Endothelial cell of umbilical vein (primary cell): ENCODE data around the gene CIB1. TPM values are rescaled to one million over a fixed set of nuclear protein-coding genes. Genes with fewer than 3 reads are reported as not detected.

Experiments
- BruUV-seq: library from RNA; stranded (reverse); fragments of 400-500 nt; replicated peaks from 2 replicates; lab custom pipeline; 2021; lab: Mats Ljungman, UMichigan
- CTCF ChIA-PET: fragments of 300-600, 350-600 bp; sonication (Branson Sonifier 250); formaldehyde crosslinking; loops from one replicate; lab custom pipeline; 2021; ENCODE audit warnings: antibody characterized with exemption, inconsistent platforms; lab: Charles Lee
- POLR2A ChIA-PET: fragments of 300-600, 350-600 bp; sonication (Branson Sonifier 250); formaldehyde crosslinking; loops from one replicate; lab custom pipeline; 2021; ENCODE audit warnings: antibody characterized with exemption, inconsistent platforms; lab: Charles Lee
- DNase-seq: peaks from one replicate; pipeline ENCODE4 v3.0.0-alpha.2; 2011; ENCODE audit warnings: low read depth, low spot score
- FAIRE-seq: peaks from 2 replicates; lab custom pipeline; 2011; peaks lifted over from hg19 to GRCh38; lab: Jason Lieb, UNC
- H2AFZ ChIP-seq: 2 replicates; pipeline ENCODE4 v1.6.0; 2012; ENCODE audit warnings: low read depth, low read length, control low read depth, inconsistent platforms
- H3K27ac ChIP-seq: 2 replicates; pipeline ENCODE4 v1.5.1; 2011; ENCODE audit warnings: low read depth, mild to moderate bottlenecking, control low read depth, low read length, moderate library complexity; ENCODE audit not compliant: insufficient read depth
- H3K27me3 ChIP-seq, 2 experiments: 2 replicates each; pipeline versions ENCODE4 v1.6.0 to v1.6.1; 2011; ENCODE audit warnings: low read length in 2 of 2, mixed read lengths in 1 of 2; ENCODE audit not compliant: control insufficient read depth in 2 of 2, insufficient read depth in 2 of 2
- H3K36me3 ChIP-seq, 2 experiments: 2 replicates in 1 of 2; 3 replicates in 1 of 2; pipeline ENCODE4 v1.5.1; 2011; ENCODE audit warnings: low read length in 2 of 2, mild to moderate bottlenecking in 1 of 2, moderate library complexity in 1 of 2; ENCODE audit not compliant: control insufficient read depth in 2 of 2, insufficient read depth in 2 of 2; ENCODE audit errors: extremely low read depth in 1 of 2
- H3K4me1 ChIP-seq: 3 replicates; pipeline ENCODE4 v1.5.1; 2011; ENCODE audit warnings: mild to moderate bottlenecking, low read length; ENCODE audit not compliant: control insufficient read depth, insufficient read depth; ENCODE audit errors: extremely low read depth
- H3K4me2 ChIP-seq: 2 replicates; pipeline ENCODE4 v1.6.1; 2011; ENCODE audit warnings: low read length, control low read depth, mixed read lengths; ENCODE audit not compliant: insufficient read depth
- H3K4me3 ChIP-seq, 3 experiments: fragments of 200-600 bp in 1 of 3; sonication (generic), shearing (Covaris generic) in 1 of 3; replicated peaks in 1 of 3; 2 replicates each; pipeline ENCODE4 v1.5.1; 2011 to 2016; ENCODE audit warnings: control low read depth in 3 of 3, low read length in 3 of 3, mild to moderate bottlenecking in 2 of 3, inconsistent platforms in 1 of 3, low read depth in 1 of 3, moderate library complexity in 1 of 3; ENCODE audit not compliant: insufficient read depth in 1 of 3
- H3K79me2 ChIP-seq: 2 replicates; pipeline ENCODE4 v1.6.0; 2012; ENCODE audit warnings: low read length, inconsistent platforms; ENCODE audit not compliant: control insufficient read depth, insufficient read depth
- H3K9ac ChIP-seq: replicated peaks from 2 replicates; pipeline ENCODE3; 2011; ENCODE audit warnings: low read length, control low read depth; ENCODE audit not compliant: insufficient read depth; ENCODE audit errors: extremely low read depth
- H3K9me1 ChIP-seq: replicated peaks from 3 replicates; pipeline ENCODE4 v1.6.0; 2011; ENCODE audit warnings: mild to moderate bottlenecking, low read length; ENCODE audit not compliant: control insufficient read depth, insufficient read depth; ENCODE audit errors: extremely low read depth
- H3K9me3 ChIP-seq: replicated peaks from 2 replicates; pipeline ENCODE4 v1.5.1; 2012; ENCODE audit warnings: low read length, inconsistent platforms; ENCODE audit not compliant: control insufficient read depth, insufficient read depth
- H4K20me1 ChIP-seq: replicated peaks from 2 replicates; pipeline ENCODE3; 2011; ENCODE audit warnings: mild to moderate bottlenecking, low read length; ENCODE audit not compliant: control insufficient read depth, insufficient read depth; ENCODE audit errors: extremely low read depth
- CTCF ChIP-seq, 2 donors: IDR thresholded peaks; 1 replicate in 1 of 2; 2 replicates in 1 of 2; pipeline ENCODE4 v1.5.1; 2011; ENCODE audit warnings: low read length in 2 of 2, mild to moderate bottlenecking in 2 of 2, moderate library complexity in 2 of 2, control low read depth in 1 of 2, inconsistent platforms in 1 of 2, low read depth in 1 of 2; ENCODE audit not compliant: insufficient read depth in 1 of 2; ENCODE audit errors: extremely low read depth in 1 of 2
- EZH2 ChIP-seq: IDR thresholded peaks from 2 replicates; pipeline ENCODE4 v1.6.1; 2012; ENCODE audit warnings: borderline replicate concordance, low read depth, mild to moderate bottlenecking, moderate library complexity, low read length, inconsistent platforms; ENCODE audit not compliant: severe bottlenecking
- FOS ChIP-seq: IDR thresholded peaks from 2 replicates; pipeline ENCODE4 v1.6.1; 2011; ENCODE audit warnings: mild to moderate bottlenecking, low read length, moderate library complexity, borderline replicate concordance; ENCODE audit not compliant: insufficient read depth
- GATA2 ChIP-seq: IDR thresholded peaks from 2 replicates; pipeline ENCODE4 v1.7.0; 2011; ENCODE audit warnings: low read depth, mild to moderate bottlenecking, moderate library complexity, mixed read lengths, low read length; ENCODE audit not compliant: insufficient read length, insufficient read depth
- JUN ChIP-seq: IDR thresholded peaks from 2 replicates; pipeline ENCODE4 v1.6.1; 2011; ENCODE audit warnings: borderline replicate concordance, low read depth; ENCODE audit not compliant: insufficient read length, insufficient read depth
- MAX ChIP-seq: IDR thresholded peaks from 2 replicates; pipeline ENCODE4 v1.6.1; 2011; ENCODE audit not compliant: insufficient read depth, insufficient read length
- MYC ChIP-seq: IDR thresholded peaks from one replicate; pipeline ENCODE4 v1.6.1; 2011; ENCODE audit warnings: mild to moderate bottlenecking, low read depth, low read length
- POLR2A ChIP-seq: IDR thresholded peaks from 2 replicates; pipeline ENCODE4 v1.6.1; 2012; ENCODE audit warnings: low read depth, mild to moderate bottlenecking, control low read depth, low read length
- POLR2AphosphoS5 ChIP-seq: IDR thresholded peaks from 2 replicates; pipeline ENCODE4 v1.6.1; 2012; ENCODE audit warnings: low read depth, mild to moderate bottlenecking, control low read depth, low read length, moderate library complexity; ENCODE audit not compliant: insufficient read depth
- dilution Hi-C: fragments of 300-500 bp; cut with MboI; formaldehyde crosslinking; loops from one replicate; pipeline ENCODE4 v1.15.0; 2019; ENCODE audit warnings: low sequenced_read_pairs; ENCODE audit not compliant: extremely low pct_ligation_motif_present
- intact Hi-C: fragments of 100-400 bp; cut with micrococcal nuclease; formaldehyde crosslinking; loops from one replicate; pipeline ENCODE4 v1.10.0; 2022
- polyA plus RNA-seq, 4 experiments: library from polyadenylated mRNA; depleted of rRNA in 3 of 4; stranded (reverse) in 3 of 4; unstranded in 1 of 4; fragments of >200 nt; gene quantifications; 2 replicates each; pipeline versions ENCODE4 v1.2.1 to v1.2.3, GENCODE V29; 2011 to 2012; ENCODE audit warnings: missing spikeins in 1 of 4
- total RNA-seq: library from RNA; stranded (reverse); gene quantifications from 2 replicates; pipeline ENCODE4 v1.2.3, GENCODE V29; 2021

The CIB1 gene
- total and polyA plus RNA-seq, 2 donors (not counting 3 experiments of a cell fraction or from before 2014, with no cell fraction given), result 58.3 to 105 TPM

- Histone ChIP-seq H3K9me1 (no peaks in the 10 kb centered on the region), H3K27ac (no peak overlapping the region), H2AFZ (no peak overlapping the region), H3K36me3 (no peaks in the 10 kb centered on the region), H3K79me2 (no peaks in the 10 kb centered on the region), H3K9me3 (no peaks in the 10 kb centered on the region), H3K4me1 (peaks cover 6% of the 10 kb centered on the region), H3K9ac (no peak overlapping the region), H3K27me3 (no peaks in the 10 kb centered on the region), H3K4me3 (no peak overlapping the region), H4K20me1 (no peaks in the 10 kb centered on the region), H3K4me2 (no peak overlapping the region)
- no TSS peak for BruUV-seq
- no peak for DNase-seq
- FAIRE-seq, result no peak
- CTCF ChIA-PET, result interaction anchor here (0.6 to 7.5 kb wide), 4 partner anchors 12 to 16 kb away, joined by 3 to 34 read pairs (median 3); no protein-coding TSS in a partner anchor
- intact Hi-C loops, result no loop called here
- POLR2A ChIA-PET, result no interaction called here
- TF ChIP-seq FOS (no peak), POLR2A (no peak), MAX (no peak), POLR2AphosphoS5 (no peak), MYC (no peak), CTCF (IDR thresholded peaks at IDR 0.05; ENCODE audit: extremely low read depth in 1 of 2, insufficient read depth in 1 of 2, low read depth in 1 of 2, low read length in 2 of 2) (no peak), GATA2 (no peak), EZH2 (no peak), JUN (no peak)
- dilution Hi-C loops, result no loop called here
These were observed 30.3 kb downstream of the CIB1 start for GRCh38 chr15:90203473-90203872.
